HUES48 (cell line): ENCODE data around the gene GPATCH11.

Experiments used
- H3K27ac ChIP-seq: one replicate; pipeline ENCODE4 v1.7.0; 2013; ENCODE audit warnings: low read depth, low read length, inconsistent platforms
- H3K27me3 ChIP-seq: 2 replicates; pipeline ENCODE4 v1.6.1; 2013; ENCODE audit warnings: mild to moderate bottlenecking, low read length; ENCODE audit not compliant: control insufficient read depth, insufficient read depth
- H3K36me3 ChIP-seq: 2 replicates; pipeline ENCODE4 v1.6.1; 2013; ENCODE audit warnings: low read length; ENCODE audit not compliant: control insufficient read depth, insufficient read depth
- H3K4me1 ChIP-seq: 2 replicates; pipeline ENCODE4 v1.6.1; 2013; ENCODE audit warnings: mild to moderate bottlenecking, low read length; ENCODE audit not compliant: control insufficient read depth, insufficient read depth
- H3K4me3 ChIP-seq: 2 replicates; pipeline ENCODE4 v1.5.1; 2013; ENCODE audit warnings: mild to moderate bottlenecking, low read depth, low read length
- H3K9ac ChIP-seq: 2 replicates; pipeline ENCODE4 v1.6.1; 2013; ENCODE audit warnings: mild to moderate bottlenecking, low read depth, low read length, moderate library complexity
- H3K9me3 ChIP-seq: 2 replicates; pipeline ENCODE4 v1.6.1; 2013; ENCODE audit warnings: low read length; ENCODE audit not compliant: control insufficient read depth, insufficient read depth

The GPATCH11 gene

DNA sequence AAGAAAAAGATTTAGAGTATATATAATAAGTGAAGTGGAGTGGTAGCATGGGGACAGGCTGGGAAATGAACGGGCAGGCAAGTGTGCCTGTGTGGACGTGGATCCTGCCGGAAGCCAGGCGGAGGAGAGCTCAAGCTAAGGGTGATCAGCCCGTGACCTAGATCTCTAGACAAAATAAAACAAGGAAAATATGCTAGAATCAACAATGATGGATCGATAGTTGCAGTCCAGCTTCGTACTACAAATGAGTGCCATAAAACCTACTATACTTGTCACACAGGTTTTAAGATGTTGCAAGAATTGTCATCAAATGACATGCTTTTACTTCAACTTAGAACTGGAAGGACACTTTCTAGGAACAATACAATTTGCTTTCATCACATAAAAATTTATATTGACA lies 64.0 kb downstream of the GPATCH11 start:
- H3K4me3 ChIP-seq: no peak overlapping the region
- peaks cover 6% of the 10 kb centered on the region; the same call in 1 of the 2 replicates for H3K4me1 ChIP-seq
- peaks cover 46% of the 10 kb centered on the region for H3K36me3 ChIP-seq
- H3K27me3 ChIP-seq: no peaks in the 10 kb centered on the region
- H3K9me3 ChIP-seq: no peaks in the 10 kb centered on the region
- no peak overlapping the region for H3K27ac ChIP-seq
- no peak overlapping the region for H3K9ac ChIP-seq
